IMR-90 (cell line): ENCODE measurements around the gene PRSS33. TPM values are rescaled to one million over a fixed set of nuclear protein-coding genes. Genes with fewer than 3 reads are reported as not detected.

Experiments
- ATAC-seq: fragments of 200-7000 bp; cut with Tn5 transposase; 2 replicates; pipeline ENCODE4 v1.9.1; 2020; ENCODE audit warnings: low read depth, mild to moderate bottlenecking, moderate library complexity
- BruUV-seq: library from RNA; stranded (reverse); fragments of 400-500 nt; replicated peaks from 2 replicates; lab custom pipeline; 2021; lab: Mats Ljungman, UMichigan
- CTCF ChIA-PET: fragments of 300-600 bp; formaldehyde crosslinking; extraction: SDS; loops from one replicate; lab custom pipeline; 2021; ENCODE audit warnings: antibody characterized with exemption; lab: Yijun Ruan, JAX
- POLR2A ChIA-PET: fragments of 300-600 bp; sonication (Branson Sonifier 250); formaldehyde crosslinking; loops from one replicate; lab custom pipeline; 2022; ENCODE audit warnings: antibody characterized with exemption; ENCODE audit not compliant: unreplicated experiment; lab: Charles Lee
- DNase-seq: peaks from one replicate; pipeline ENCODE4 v3.0.0; 2013
- H2AFZ ChIP-seq: replicated peaks from 2 replicates; pipeline ENCODE3; 2013; ENCODE audit warnings: low read length, mild to moderate bottlenecking; ENCODE audit not compliant: poor library complexity
- H2AK5ac ChIP-seq: 2 replicates; pipeline ENCODE4 v1.6.1; 2013; ENCODE audit warnings: low read depth, low read length, inconsistent platforms
- H2AK9ac ChIP-seq: replicated peaks from 2 replicates; pipeline ENCODE3; 2013; ENCODE audit warnings: mild to moderate bottlenecking, low read depth, low read length, moderate library complexity; ENCODE audit not compliant: poor library complexity
- H2BK120ac ChIP-seq: 2 replicates; pipeline ENCODE4 v1.6.1; 2013; ENCODE audit warnings: low read depth, low read length, inconsistent platforms
- H2BK15ac ChIP-seq: 3 replicates; pipeline ENCODE4 v1.6.1; 2013; ENCODE audit warnings: low read depth, low read length, inconsistent platforms
- H2BK20ac ChIP-seq: 2 replicates; pipeline ENCODE4 v1.6.1; 2013; ENCODE audit warnings: low read depth, mild to moderate bottlenecking, inconsistent platforms, low read length, moderate library complexity
- H2BK5ac ChIP-seq: 2 replicates; pipeline ENCODE4 v1.6.1; 2013; ENCODE audit warnings: mild to moderate bottlenecking, low read depth, low read length, inconsistent platforms; ENCODE audit not compliant: poor library complexity, severe bottlenecking
- H3K14ac ChIP-seq: replicated peaks from 2 replicates; pipeline ENCODE4 v1.6.1; 2013; ENCODE audit warnings: low read depth, low read length, inconsistent platforms
- H3K18ac ChIP-seq: 2 replicates; pipeline ENCODE4 v1.6.1; 2013; ENCODE audit warnings: low read depth, low read length, control low read depth
- H3K23ac ChIP-seq: 2 replicates; pipeline ENCODE4 v1.6.1; 2013; ENCODE audit warnings: low read depth, low read length, inconsistent platforms
- H3K27ac ChIP-seq: 2 replicates; pipeline ENCODE4 v1.5.1; 2013; ENCODE audit warnings: mild to moderate bottlenecking, control low read depth, low read length; ENCODE audit not compliant: insufficient read depth
- H3K27me3 ChIP-seq: 2 replicates; pipeline ENCODE4 v1.6.1; 2013; ENCODE audit warnings: low read length; ENCODE audit not compliant: control insufficient read depth, insufficient read depth
- H3K36me3 ChIP-seq: 2 replicates; pipeline ENCODE4 v1.6.1; 2013; ENCODE audit warnings: low read length, mixed read lengths; ENCODE audit not compliant: control insufficient read depth, insufficient read depth
- H3K4ac ChIP-seq: 2 replicates; pipeline ENCODE4 v1.6.1; 2013; ENCODE audit warnings: low read depth, low read length, inconsistent platforms
- H3K4me1 ChIP-seq: 2 replicates; pipeline ENCODE4 v1.6.1; 2013; ENCODE audit warnings: low read length, mixed read lengths; ENCODE audit not compliant: control insufficient read depth, insufficient read depth
- H3K4me2 ChIP-seq: 2 replicates; pipeline ENCODE4 v1.6.1; 2013; ENCODE audit warnings: low read depth, mild to moderate bottlenecking, control low read depth, low read length, moderate library complexity
- H3K4me3 ChIP-seq: 2 replicates; pipeline ENCODE4 v1.5.1; 2013; ENCODE audit warnings: low read depth, mild to moderate bottlenecking, control low read depth, low read length, moderate library complexity; ENCODE audit not compliant: insufficient read depth
- H3K56ac ChIP-seq: 2 replicates; pipeline ENCODE4 v1.6.1; 2013; ENCODE audit warnings: low read length, inconsistent platforms; ENCODE audit not compliant: insufficient read depth; ENCODE audit errors: extremely low read depth
- H3K79me1 ChIP-seq, 2 experiments: 2 replicates each; pipeline ENCODE4 v1.6.1; 2013; ENCODE audit warnings: low read length in 2 of 2, inconsistent platforms in 1 of 2, low read depth in 1 of 2
- H3K9ac ChIP-seq: 2 replicates; pipeline ENCODE4 v1.6.1; 2013; ENCODE audit warnings: low read depth, low read length, control low read depth
- H3K9me1 ChIP-seq: 2 replicates; pipeline ENCODE4 v1.6.1; 2013; ENCODE audit warnings: low read length, inconsistent platforms; ENCODE audit not compliant: insufficient read depth
- H3K9me3 ChIP-seq: 2 replicates; pipeline ENCODE4 v1.6.1; 2013; ENCODE audit warnings: low read length; ENCODE audit not compliant: control insufficient read depth, insufficient read depth
- H4K20me1 ChIP-seq: 2 replicates; pipeline ENCODE4 v1.6.1; 2013; ENCODE audit warnings: low read length, inconsistent platforms; ENCODE audit not compliant: insufficient read depth
- H4K5ac ChIP-seq: 2 replicates; pipeline ENCODE4 v1.6.1; 2013; ENCODE audit warnings: mild to moderate bottlenecking, low read depth, low read length, control low read depth
- H4K8ac ChIP-seq, 2 experiments: 2 replicates each; pipeline ENCODE4 v1.6.1; 2013; ENCODE audit warnings: low read depth in 2 of 2, low read length in 2 of 2, control low read depth in 1 of 2, inconsistent platforms in 1 of 2
- H4K91ac ChIP-seq: 2 replicates; pipeline ENCODE4 v1.6.1; 2013; ENCODE audit warnings: low read depth, low read length, inconsistent platforms; ENCODE audit not compliant: insufficient read depth
- BHLHE40 ChIP-seq: fragments of 150-350 bp; IDR thresholded peaks from 2 replicates; pipeline ENCODE4 v1.6.1; 2016; ENCODE audit warnings: mild to moderate bottlenecking, low read depth, low read length
- CEBPB ChIP-seq: IDR thresholded peaks from 2 replicates; pipeline ENCODE4 v1.6.1; 2012; ENCODE audit warnings: low read depth, low read length, improper control_type of control experiment
- FOS ChIP-seq: fragments of 150-350 bp; IDR thresholded peaks from 2 replicates; pipeline ENCODE4 v1.6.1; 2016; ENCODE audit warnings: low read depth, low read length
- MAZ ChIP-seq: IDR thresholded peaks from 2 replicates; pipeline ENCODE4 v1.6.1; 2012; ENCODE audit warnings: low read depth, mild to moderate bottlenecking, low read length, improper control_type of control experiment, moderate library complexity, borderline replicate concordance
- MXI1 ChIP-seq: IDR thresholded peaks from 2 replicates; pipeline ENCODE4 v1.6.1; 2012; ENCODE audit warnings: low read depth, mild to moderate bottlenecking, low read length, moderate library complexity, borderline replicate concordance
- POLR2A ChIP-seq: IDR thresholded peaks from 2 replicates; pipeline ENCODE4 v1.6.1; 2012; ENCODE audit warnings: mild to moderate bottlenecking, low read depth, low read length
- RAD21 ChIP-seq: IDR thresholded peaks from 2 replicates; pipeline ENCODE4 v1.6.1; 2012; ENCODE audit warnings: low read length, improper control_type of control experiment
- RCOR1 ChIP-seq: IDR thresholded peaks from 2 replicates; pipeline ENCODE4 v1.6.1; 2012; ENCODE audit warnings: mild to moderate bottlenecking, low read length, improper control_type of control experiment; ENCODE audit not compliant: insufficient replicate concordance
- RFX5 ChIP-seq: IDR thresholded peaks from 2 replicates; pipeline ENCODE4 v1.8.0; 2012; ENCODE audit warnings: low read depth, mild to moderate bottlenecking, low read length, moderate library complexity
- SMC3 ChIP-seq: fragments of 150-350 bp; IDR thresholded peaks from 2 replicates; pipeline ENCODE4 v1.6.1; 2016; ENCODE audit warnings: low read depth, mild to moderate bottlenecking, antibody characterized with exemption, low read length, moderate library complexity
- USF2 ChIP-seq: fragments of 150-350 bp; IDR thresholded peaks from 2 replicates; pipeline ENCODE4 v1.6.1; 2017; ENCODE audit warnings: mild to moderate bottlenecking, antibody characterized with exemption, low read length, low read depth
- WGBS, 2 experiments: methylation state at CpG; one replicate each; pipeline versions ENCODE4 v1.1.5 to v1.1.7; 2013; ENCODE audit warnings: missing lambda C conversion rate in 2 of 2; ENCODE audit not compliant: insufficient read length in 1 of 2; ENCODE audit errors: extremely low coverage in 2 of 2; 5-methylcytosine and 5-hydroxymethylcytosine counted together
- dilution Hi-C: fragments of 300-500 bp; cut with HindIII; formaldehyde crosslinking; loops from one replicate; pipeline ENCODE4 v1.14.3; 2018; ENCODE audit warnings: low sequenced_read_pairs; ENCODE audit not compliant: unreplicated experiment
- in situ Hi-C: fragments of 300-500 bp; cut with MboI; formaldehyde crosslinking; loops from 3 replicates; pipeline ENCODE4 v1.14.3; 2019; ENCODE audit warnings: low sequenced_read_pairs, inconsistent platforms, mixed read lengths
- intact Hi-C: fragments of 100-400 bp; cut with micrococcal nuclease; formaldehyde crosslinking; loops from 2 replicates; pipeline ENCODE4 v1.10.0; 2022
- polyA plus RNA-seq, 3 experiments: library from polyadenylated mRNA; depleted of rRNA; stranded (reverse); fragments of >200 nt; gene quantifications; 2 replicates each; pipeline ENCODE4 v1.2.3, GENCODE V29; 2012; ENCODE audit warnings: low replicate concordance in 1 of 3
- total RNA-seq: library from RNA; depleted of rRNA; stranded (reverse); fragments of >200 nt; gene quantifications from 2 replicates; pipeline ENCODE4 v1.2.3, GENCODE V29; 2012

The PRSS33 gene
- total and polyA plus RNA-seq, 2 of the 4 experiments (the other 2 are of a cell fraction) = not detected

- intact Hi-C loops = no loop called here
- no peak overlapping the region for H3K18ac ChIP-seq
- no peak overlapping the region for H2BK20ac ChIP-seq
- H2BK120ac ChIP-seq = no peak overlapping the region
- BruUV-seq = no TSS peak
- in situ Hi-C loops = no loop called here
- H3K4ac ChIP-seq = no peak overlapping the region
- TF ChIP-seq RAD21 (no peak), BHLHE40 (no peak), CEBPB (no peak), FOS (no peak), MXI1 (no peak), RCOR1 (no peak), RFX5 (no peak), MAZ (no peak), SMC3 (no peak), USF2 (no peak), POLR2A (no peak)
- H4K5ac ChIP-seq = no peak overlapping the region
- H2BK15ac ChIP-seq = no peak overlapping the region
- no peak overlapping the region for H3K4me3 ChIP-seq
- no peak overlapping the region for H3K14ac ChIP-seq
- ChIA-PET POLR2A (no interaction called here), CTCF (no interaction called here)
- no peak overlapping the region for H3K27ac ChIP-seq
- no peak overlapping the region for H2AFZ ChIP-seq
- H3K36me3 ChIP-seq = no peaks in the 10 kb centered on the region
- no peak overlapping the region for H2BK5ac ChIP-seq
- DNase-seq (no peak), ATAC-seq (no peak)
- H3K79me1 ChIP-seq = no peaks in the 10 kb centered on the region
- H3K56ac ChIP-seq = no peak overlapping the region
- no peak overlapping the region for H2AK5ac ChIP-seq
- H3K4me2 ChIP-seq = no peak overlapping the region
- H3K9ac ChIP-seq = no peak overlapping the region
- 51% methylated on average over 2 of the region's 7 CpGs; no CpG with 5 or more reads in 1 of the 2 experiments for WGBS, 2 experiments
- H3K23ac ChIP-seq = no peak overlapping the region
- H2AK9ac ChIP-seq = no peak overlapping the region
- H4K8ac ChIP-seq = no peak overlapping the region
- dilution Hi-C loops = no loop called here
- H4K20me1 ChIP-seq = no peaks in the 10 kb centered on the region
- no peaks in the 10 kb centered on the region for H3K9me1 ChIP-seq
- no peak overlapping the region for H4K91ac ChIP-seq
- H3K4me1 ChIP-seq = no peaks in the 10 kb centered on the region
- no peaks in the 10 kb centered on the region for H3K9me3 ChIP-seq
- H3K27me3 ChIP-seq = peaks cover 25% of the 10 kb centered on the region
Observed at GRCh38 chr16:2795395-2796143, 8.2 kb upstream of the PRSS33 start.
